PC-9 (cell line): ENCODE data around the gene EXD3.

Experiments used
- EZH2 ChIP-seq: fragments of 200-600 bp; sonication (generic); IDR thresholded peaks from 2 replicates; pipeline ENCODE4 v1.8.0; 2017; ENCODE audit warnings: antibody characterized with exemption, low read depth
- TF ChIP-seq, protein P1 (sequence below): fragments of 200-600 bp; sonication (generic); conservative IDR thresholded peaks from 2 replicates; pipeline ENCODE4 v1.6.1; 2017; ENCODE audit warnings: mixed run types, antibody characterized with exemption, mild to moderate bottlenecking, moderate library complexity

DNA sequence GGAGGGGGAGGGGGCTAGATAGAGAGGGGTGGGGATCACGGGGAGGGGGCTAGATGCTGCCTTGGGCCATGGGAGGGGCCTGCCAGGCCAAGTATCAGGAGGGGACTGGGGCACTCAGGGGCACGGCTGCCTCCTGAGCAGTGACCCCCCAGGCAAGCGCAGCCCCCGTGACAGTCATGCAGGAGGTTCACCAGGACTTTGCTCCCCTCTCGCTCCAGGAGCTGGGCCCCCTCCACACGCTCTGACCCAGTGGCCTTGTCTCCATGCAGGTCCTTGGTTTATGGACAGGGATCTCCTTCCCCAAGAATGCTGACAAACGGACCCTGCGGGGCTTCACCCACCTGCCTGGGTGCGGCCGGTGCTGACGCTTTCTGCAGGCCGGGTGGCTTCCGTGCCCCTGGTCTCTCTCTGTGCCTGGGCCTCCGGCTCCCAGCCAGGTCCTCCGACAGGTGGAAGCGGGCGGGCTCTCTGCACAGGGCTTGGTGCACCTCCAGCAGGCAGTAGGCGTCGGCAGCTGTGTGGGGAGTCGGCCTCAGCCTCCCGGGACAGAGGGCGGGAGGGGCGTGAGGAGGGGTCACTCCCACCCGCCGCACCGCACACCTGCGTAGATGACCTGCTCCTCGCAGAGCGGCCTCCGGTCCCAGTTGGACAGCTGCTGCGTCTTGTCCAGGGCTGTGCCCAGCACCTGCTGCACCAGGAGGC lies 74.0 kb downstream of the EXD3 start:
- TF ChIP-seq, protein P1, sequence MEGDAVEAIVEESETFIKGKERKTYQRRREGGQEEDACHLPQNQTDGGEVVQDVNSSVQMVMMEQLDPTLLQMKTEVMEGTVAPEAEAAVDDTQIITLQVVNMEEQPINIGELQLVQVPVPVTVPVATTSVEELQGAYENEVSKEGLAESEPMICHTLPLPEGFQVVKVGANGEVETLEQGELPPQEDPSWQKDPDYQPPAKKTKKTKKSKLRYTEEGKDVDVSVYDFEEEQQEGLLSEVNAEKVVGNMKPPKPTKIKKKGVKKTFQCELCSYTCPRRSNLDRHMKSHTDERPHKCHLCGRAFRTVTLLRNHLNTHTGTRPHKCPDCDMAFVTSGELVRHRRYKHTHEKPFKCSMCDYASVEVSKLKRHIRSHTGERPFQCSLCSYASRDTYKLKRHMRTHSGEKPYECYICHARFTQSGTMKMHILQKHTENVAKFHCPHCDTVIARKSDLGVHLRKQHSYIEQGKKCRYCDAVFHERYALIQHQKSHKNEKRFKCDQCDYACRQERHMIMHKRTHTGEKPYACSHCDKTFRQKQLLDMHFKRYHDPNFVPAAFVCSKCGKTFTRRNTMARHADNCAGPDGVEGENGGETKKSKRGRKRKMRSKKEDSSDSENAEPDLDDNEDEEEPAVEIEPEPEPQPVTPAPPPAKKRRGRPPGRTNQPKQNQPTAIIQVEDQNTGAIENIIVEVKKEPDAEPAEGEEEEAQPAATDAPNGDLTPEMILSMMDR: no peak
- TF ChIP-seq EZH2: no peak
